Endothelial cell of hepatic sinusoid (primary cell): ENCODE data around the gene CDADC1.

Experiments used
- in situ Hi-C: cut with HindIII; loops from 2 replicates; pipeline ENCODE4 v1.10.0; 2017; ENCODE audit warnings: low sequenced_read_pairs

The CDADC1 gene

GRCh38 chr13:49235856-49236431 lies 11.8 kb upstream of the CDADC1 start:
- in situ Hi-C loops: no loop called here

- in situ Hi-C loops: no loop called here
These were observed 9.1 kb upstream of the CDADC1 start for GRCh38 chr13:49238621-49239020.

GRCh38 chr13:49240017-49240416 lies 7.7 kb upstream of the CDADC1 start:
- in situ Hi-C loops: no loop called here

GRCh38 chr13:49241296-49241695 lies 6.4 kb upstream of the CDADC1 start:
- in situ Hi-C loops: no loop called here

GRCh38 chr13:49245101-49245500 lies 2.6 kb upstream of the CDADC1 start:
- in situ Hi-C loops: no loop called here

GRCh38 chr13:49246850-49247642 lies 679 bp upstream of the CDADC1 start:
- in situ Hi-C loops: no loop called here

GRCh38 chr13:49248622-49249002 lies 887 bp downstream of the CDADC1 start:
- in situ Hi-C loops: no loop called here

- in situ Hi-C loops: no loop called here
These were observed 3.6 kb downstream of the CDADC1 start for GRCh38 chr13:49251326-49251725.

- in situ Hi-C loops: no loop called here
These were observed 5.6 kb downstream of the CDADC1 start for GRCh38 chr13:49253310-49253709.

- in situ Hi-C loops: no loop called here
These were observed 6.3 kb downstream of the CDADC1 start for GRCh38 chr13:49254007-49254406.

GRCh38 chr13:49256841-49257240 lies 9.1 kb downstream of the CDADC1 start:
- in situ Hi-C loops: no loop called here

- in situ Hi-C loops: no loop called here
These were observed 10.5 kb downstream of the CDADC1 start for GRCh38 chr13:49258089-49258796.

- in situ Hi-C loops: no loop called here
These were observed 11.9 kb downstream of the CDADC1 start for GRCh38 chr13:49259586-49259985.

- in situ Hi-C loops: no loop called here
These were observed 14.9 kb downstream of the CDADC1 start for GRCh38 chr13:49262634-49263033.

GRCh38 chr13:49265822-49266221 lies 18.1 kb downstream of the CDADC1 start:
- in situ Hi-C loops: no loop called here

- in situ Hi-C loops: no loop called here
These were observed 23.5 kb downstream of the CDADC1 start for GRCh38 chr13:49271264-49271663.

- in situ Hi-C loops: no loop called here
These were observed 24.6 kb downstream of the CDADC1 start for GRCh38 chr13:49272296-49272695.

GRCh38 chr13:49278211-49278610 lies 30.5 kb downstream of the CDADC1 start:
- in situ Hi-C loops: no loop called here

- in situ Hi-C loops: no loop called here
These were observed 31.4 kb downstream of the CDADC1 start for GRCh38 chr13:49279112-49279511.

GRCh38 chr13:49279885-49280284 lies 32.2 kb downstream of the CDADC1 start:
- in situ Hi-C loops: loop anchor here (5.0 kb wide), 1 partner anchor 63 kb away; no protein-coding TSS in a partner anchor

GRCh38 chr13:49287995-49288394 lies 40.3 kb downstream of the CDADC1 start:
- in situ Hi-C loops: no loop called here

- in situ Hi-C loops: no loop called here
These were observed 40.7 kb downstream of the CDADC1 start for GRCh38 chr13:49288458-49288857.
